ENCODE measurements around the gene SDK2.

DNA sequence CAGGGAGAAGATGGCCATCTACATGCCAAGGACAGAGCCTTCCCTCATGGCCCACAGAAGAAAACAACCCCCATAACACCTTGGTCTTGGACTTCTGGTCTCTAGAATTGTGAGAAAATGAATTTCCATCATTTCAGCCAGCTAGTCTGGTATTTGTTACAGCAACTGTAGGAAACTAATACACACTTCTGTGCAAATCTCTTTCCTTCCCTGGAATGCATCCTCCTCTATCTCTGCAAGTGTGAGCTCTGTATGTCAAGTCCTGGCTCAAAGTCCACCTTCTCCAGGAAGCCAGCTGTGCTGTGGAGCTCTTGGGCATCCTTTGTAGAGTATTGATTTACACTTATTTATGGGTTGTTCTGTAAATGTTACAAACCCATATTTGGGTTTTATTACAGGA, 89.7 kb downstream of the SDK2 start:
- no peak for TF ChIP-seq CTCF (IDR thresholded peaks at IDR 0.05)
- TF ChIP-seq POLR2AphosphoS5 (IDR thresholded peaks at IDR 0.05): no peak
- no peak for TF ChIP-seq POLR2A (IDR thresholded peaks at IDR 0.05)
